Ascending aorta (tissue), 2 donors: ENCODE measurements around the gene GAREM1. TPM values are rescaled to one million over a fixed set of nuclear protein-coding genes. Genes with fewer than 3 reads are reported as not detected.

Experiments
- DNase-seq, 2 donors: peaks; one replicate each; pipeline ENCODE4 v3.0.0-alpha.2; 2019; ENCODE audit warnings: low spot score in 2 of 2
- H3K27ac ChIP-seq, 2 donors: fragments of 200-600 bp; sonication (generic); one replicate each; pipeline ENCODE4 v1.5.1; 2016 to 2017; ENCODE audit warnings: mild to moderate bottlenecking in 1 of 2
- H3K27me3 ChIP-seq: fragments of 200-600 bp; sonication (generic); one replicate; pipeline ENCODE4 v1.5.1; 2017
- H3K36me3 ChIP-seq, 2 donors: fragments of 200-600 bp; sonication (generic); one replicate each; pipeline ENCODE4 v1.5.1; 2016
- H3K4me1 ChIP-seq, 2 donors: fragments of 200-600 bp; sonication (generic); one replicate each; pipeline ENCODE4 v1.5.1; 2016 to 2017; ENCODE audit warnings: mild to moderate bottlenecking in 1 of 2
- H3K4me3 ChIP-seq, 2 donors: fragments of 200-600 bp; sonication (generic); one replicate each; pipeline ENCODE4 v1.5.1; 2016 to 2017; ENCODE audit warnings: mild to moderate bottlenecking in 1 of 2
- H3K9me3 ChIP-seq, 2 donors: fragments of 200-600 bp; sonication (generic); one replicate each; pipeline ENCODE4 v1.5.1; 2016
- CTCF ChIP-seq, 3 experiments: fragments of 200-600 bp in 2 of 3; fragments of 450-650 bp in 1 of 3; sonication (generic) in 2 of 3; IDR thresholded peaks; one replicate each; pipeline ENCODE4 v1.5.1; 2016 to 2019; ENCODE audit warnings: antibody characterized with exemption in 3 of 3, mild to moderate bottlenecking in 1 of 3, moderate library complexity in 1 of 3
- intact Hi-C: fragments of 100-400 bp; cut with DNase I; formaldehyde crosslinking; loops from one replicate; pipeline ENCODE4 v1.15.1; 2023
- total RNA-seq: library from RNA; depleted of rRNA; stranded (reverse); fragments of >200 nt; gene quantifications from one replicate; pipeline ENCODE4 v1.1.0, GENCODE V29; 2016

Gene GAREM1
- total RNA-seq, 1 donor from 2014 or later, result 8.9 TPM

DNA sequence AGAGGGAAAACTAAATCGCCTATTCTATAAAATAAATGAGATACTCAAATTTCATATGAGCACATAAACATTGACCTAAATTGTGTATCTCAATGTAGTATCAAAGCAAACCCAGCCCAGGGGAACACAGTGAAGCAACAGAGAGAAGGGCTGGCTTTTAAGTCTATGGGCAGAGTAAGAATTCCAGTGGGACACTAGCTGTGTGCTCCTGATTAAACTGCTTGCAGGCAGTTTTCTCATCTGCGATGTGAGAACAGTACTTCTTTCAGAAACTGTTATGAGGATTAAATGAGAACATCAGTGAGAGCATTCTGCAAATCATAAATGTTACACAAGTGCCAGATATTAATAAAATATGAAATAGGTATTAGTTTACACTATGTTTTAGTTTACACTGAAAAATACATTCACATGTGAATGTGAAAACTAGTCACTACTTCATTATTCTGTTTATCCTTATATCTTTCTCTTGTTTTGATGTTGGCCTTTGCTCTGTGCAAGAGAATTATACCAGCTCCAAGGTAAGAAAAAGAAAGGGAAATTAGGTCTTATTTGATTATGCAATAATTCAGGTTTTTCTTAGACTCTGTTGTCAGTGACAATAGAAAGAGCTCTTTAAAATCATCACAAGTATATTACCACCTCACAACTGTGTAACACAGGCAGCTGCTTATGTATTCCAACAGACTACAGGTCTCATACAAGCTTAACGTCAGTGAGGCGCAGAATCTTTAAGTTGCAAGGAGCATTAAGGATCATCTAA is 47.5 kb downstream of the GAREM1 start:
- peaks cover 6 to 43% of the 10 kb centered on the region in 2 donors for H3K4me1 ChIP-seq
- intact Hi-C loops, result loop anchor here (5.0 kb wide), 1 partner anchor 36 kb away; no protein-coding TSS in a partner anchor
- H3K27me3 ChIP-seq, result no peaks in the 10 kb centered on the region
- H3K36me3 ChIP-seq, result no peaks in the 10 kb centered on the region
- no peaks in the 10 kb centered on the region for H3K9me3 ChIP-seq
- no peak for TF ChIP-seq CTCF (IDR thresholded peaks at IDR 0.05)
- H3K4me3 ChIP-seq, result no peak overlapping the region
- DNase-seq, result no peak
- no peak overlapping the region for H3K27ac ChIP-seq

- no peaks in the 10 kb centered on the region for H3K9me3 ChIP-seq
- no peak overlapping the region for H3K4me3 ChIP-seq
- H3K36me3 ChIP-seq, result no peaks in the 10 kb centered on the region
- peaks cover 6 to 33% of the 10 kb centered on the region in 2 donors for H3K4me1 ChIP-seq
- no peak for DNase-seq
- intact Hi-C loops, result loop anchor here (5.0 kb wide), 1 partner anchor 35 kb away; no protein-coding TSS in a partner anchor
- H3K27me3 ChIP-seq, result no peaks in the 10 kb centered on the region
- no peak for TF ChIP-seq CTCF (IDR thresholded peaks at IDR 0.05)
- no peak overlapping the region for H3K27ac ChIP-seq
Observed at GRCh38 chr18:32422201-32422600, 48.5 kb downstream of the GAREM1 start.

DNA sequence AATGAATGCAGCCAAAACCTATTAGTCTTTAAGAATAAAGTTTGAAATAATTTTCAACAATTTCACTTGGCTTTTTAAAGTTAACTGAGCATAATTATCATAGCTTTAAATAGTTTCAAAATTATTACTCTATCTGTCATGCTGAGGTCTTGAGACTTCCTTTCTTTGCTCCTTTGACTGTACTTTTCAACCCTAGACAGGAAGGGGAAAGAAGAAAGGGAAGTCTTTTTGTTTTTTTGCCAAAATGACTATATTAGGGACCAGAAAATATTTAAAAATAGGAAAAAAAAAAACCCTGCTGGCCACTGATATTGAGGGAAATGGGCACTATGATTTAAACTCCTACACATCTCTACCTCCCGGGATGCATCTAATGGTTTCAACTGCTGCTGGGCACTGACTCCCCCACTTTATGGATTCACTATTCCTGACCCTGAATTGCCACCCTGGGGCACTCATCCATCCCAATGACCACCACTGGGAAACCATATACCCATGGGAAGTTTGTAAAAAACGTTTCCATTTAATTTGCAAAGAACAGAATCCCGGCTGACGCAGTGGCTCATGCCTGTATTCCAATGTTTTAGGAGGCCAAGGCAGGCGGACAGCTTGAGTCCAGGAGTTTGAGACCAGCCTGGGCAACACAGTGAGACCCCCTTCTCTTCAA is 50.5 kb downstream of the GAREM1 start:
- Histone ChIP-seq H3K27me3 (no peaks in the 10 kb centered on the region), H3K4me1 (peaks cover 6 to 23% of the 10 kb centered on the region in 2 donors), H3K36me3 (no peaks in the 10 kb centered on the region), H3K9me3 (no peaks in the 10 kb centered on the region), H3K27ac (no peak overlapping the region), H3K4me3 (no peak overlapping the region)
- TF ChIP-seq CTCF (IDR thresholded peaks at IDR 0.05), result no peak
- no peak for DNase-seq
- intact Hi-C loops, result loop anchor here (5.0 kb wide), 1 partner anchor 33 kb away; no protein-coding TSS in a partner anchor

DNA sequence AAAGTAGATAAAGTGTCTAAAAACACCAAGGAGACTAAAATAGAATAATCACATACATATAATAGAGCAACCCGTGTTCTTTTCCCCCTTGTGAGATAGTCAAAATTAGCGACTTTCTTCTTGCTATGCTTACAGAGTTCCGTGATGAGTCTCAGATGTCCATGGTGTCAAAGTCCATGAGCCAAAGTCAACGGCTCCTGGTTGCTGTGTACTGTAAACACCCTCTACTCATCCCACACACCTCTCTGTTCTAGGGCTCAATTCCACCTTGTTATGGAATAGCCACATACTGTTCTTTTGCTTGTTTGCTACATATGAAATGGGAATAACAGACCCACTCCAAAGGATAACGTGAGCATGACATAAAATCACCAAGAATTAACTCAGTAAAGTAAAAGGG is 52.5 kb downstream of the GAREM1 start:
- TF ChIP-seq CTCF (IDR thresholded peaks at IDR 0.05), result no peak
- H3K27ac ChIP-seq, result no peak overlapping the region
- intact Hi-C loops, result no loop called here
- H3K27me3 ChIP-seq, result no peaks in the 10 kb centered on the region
- peaks cover 6 to 9% of the 10 kb centered on the region in 2 donors for H3K4me1 ChIP-seq
- H3K9me3 ChIP-seq, result no peaks in the 10 kb centered on the region
- H3K4me3 ChIP-seq, result no peak overlapping the region
- no peak for DNase-seq
- H3K36me3 ChIP-seq, result no peaks in the 10 kb centered on the region

DNA sequence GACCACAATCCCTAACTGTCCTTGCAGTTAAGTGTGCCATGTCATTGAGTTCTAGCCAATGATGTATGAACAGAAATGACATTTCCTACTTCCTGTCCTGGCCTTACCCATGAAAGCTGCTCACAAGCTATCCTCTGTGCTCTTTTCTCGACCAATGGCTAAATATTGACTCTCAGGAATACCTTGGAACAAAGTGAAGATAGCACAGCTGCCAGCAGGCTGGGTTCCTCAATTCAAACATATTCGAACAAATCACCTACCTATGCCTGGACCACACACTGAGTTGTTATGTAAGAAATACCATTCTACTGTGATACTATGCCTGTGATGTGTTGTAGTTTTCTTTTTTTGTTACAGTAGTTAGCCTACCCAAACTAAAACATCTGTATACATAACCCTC is 65.1 kb downstream of the GAREM1 start:
- TF ChIP-seq CTCF (IDR thresholded peaks at IDR 0.05), result no peak
- Histone ChIP-seq H3K27me3 (no peaks in the 10 kb centered on the region), H3K4me1 (no peaks in the 10 kb centered on the region), H3K27ac (no peak overlapping the region), H3K36me3 (no peaks in the 10 kb centered on the region), H3K9me3 (no peaks in the 10 kb centered on the region), H3K4me3 (no peak overlapping the region)
- no peak for DNase-seq
- intact Hi-C loops, result no loop called here
